MCF 10A (cell line): ENCODE data around the gene PUS1. TPM values are rescaled to one million over a fixed set of nuclear protein-coding genes. Genes with fewer than 3 reads are reported as not detected.

Source experiments
- BruUV-seq: library from RNA; stranded (reverse); fragments of 400-500 nt; replicated peaks from 2 replicates; lab custom pipeline; 2021; lab: Mats Ljungman, UMichigan
- CTCF ChIA-PET: fragments of 300-600 bp; sonication (Branson Sonifier 250); formaldehyde crosslinking; extraction: SDS; loops from one replicate; lab custom pipeline; 2021; ENCODE audit warnings: antibody characterized with exemption, inconsistent platforms; lab: Yijun Ruan, JAX
- POLR2A ChIA-PET: fragments of 300-600, 350-650 bp; sonication (Branson Sonifier 250); formaldehyde crosslinking; extraction: SDS; loops from one replicate; lab custom pipeline; 2020; ENCODE audit warnings: antibody characterized with exemption, inconsistent platforms; lab: Yijun Ruan, JAX
- DNase-seq: peaks from one replicate; pipeline ENCODE4 v3.0.0-alpha.2; 2018; ENCODE audit not compliant: unreplicated experiment
- H3K27ac Mint-ChIP-seq: one replicate; pipeline ENCODE4 v1.8.0; 2022; ENCODE audit warnings: mild to moderate bottlenecking, low read depth, mixed read lengths; ENCODE audit not compliant: unreplicated experiment
- H3K27me3 Mint-ChIP-seq: one replicate; pipeline ENCODE4 v1.8.0; 2022; ENCODE audit warnings: mixed read lengths; ENCODE audit not compliant: insufficient read depth, unreplicated experiment
- H3K36me3 Mint-ChIP-seq: one replicate; pipeline ENCODE4 v1.8.0; 2022; ENCODE audit warnings: mild to moderate bottlenecking, moderate library complexity, mixed read lengths; ENCODE audit not compliant: insufficient read depth, unreplicated experiment
- H3K4me1 Mint-ChIP-seq: one replicate; pipeline ENCODE4 v1.8.0; 2022; ENCODE audit warnings: mixed read lengths; ENCODE audit not compliant: insufficient read depth, unreplicated experiment
- H3K4me3 Mint-ChIP-seq: one replicate; pipeline ENCODE4 v1.8.0; 2022; ENCODE audit warnings: mild to moderate bottlenecking, moderate library complexity, mixed read lengths; ENCODE audit not compliant: unreplicated experiment
- H3K9me3 Mint-ChIP-seq: one replicate; pipeline ENCODE4 v1.8.0; 2022; ENCODE audit warnings: mixed read lengths; ENCODE audit not compliant: unreplicated experiment
- intact Hi-C: fragments of 100-400 bp; cut with micrococcal nuclease; formaldehyde crosslinking; loops from 2 replicates; pipeline ENCODE4 v1.14.1; 2022
- total RNA-seq: library from RNA; stranded (reverse); gene quantifications from 2 replicates; pipeline ENCODE4 v1.2.3, GENCODE V29; 2022
- TF ChIP-seq, protein P1 (sequence below): fragments of 200-600 bp; IDR thresholded peaks from one replicate; pipeline ENCODE4 v1.8.0; 2022; ENCODE audit warnings: antibody characterized with exemption, mild to moderate bottlenecking; ENCODE audit not compliant: unreplicated experiment

Gene PUS1
- total RNA-seq, 1 experiment from 2014 or later, result 72.3 TPM

- no TSS peak for BruUV-seq
- Mint-ChIP-seq H3K27ac (peak overlapping the region; percentile 88), H3K36me3 (peaks cover 79% of the 10 kb centered on the region), H3K4me1 (peaks cover 12% of the 10 kb centered on the region), H3K27me3 (no peaks in the 10 kb centered on the region), H3K4me3 (no peak overlapping the region), H3K9me3 (no peaks in the 10 kb centered on the region)
- TF ChIP-seq, protein P1, sequence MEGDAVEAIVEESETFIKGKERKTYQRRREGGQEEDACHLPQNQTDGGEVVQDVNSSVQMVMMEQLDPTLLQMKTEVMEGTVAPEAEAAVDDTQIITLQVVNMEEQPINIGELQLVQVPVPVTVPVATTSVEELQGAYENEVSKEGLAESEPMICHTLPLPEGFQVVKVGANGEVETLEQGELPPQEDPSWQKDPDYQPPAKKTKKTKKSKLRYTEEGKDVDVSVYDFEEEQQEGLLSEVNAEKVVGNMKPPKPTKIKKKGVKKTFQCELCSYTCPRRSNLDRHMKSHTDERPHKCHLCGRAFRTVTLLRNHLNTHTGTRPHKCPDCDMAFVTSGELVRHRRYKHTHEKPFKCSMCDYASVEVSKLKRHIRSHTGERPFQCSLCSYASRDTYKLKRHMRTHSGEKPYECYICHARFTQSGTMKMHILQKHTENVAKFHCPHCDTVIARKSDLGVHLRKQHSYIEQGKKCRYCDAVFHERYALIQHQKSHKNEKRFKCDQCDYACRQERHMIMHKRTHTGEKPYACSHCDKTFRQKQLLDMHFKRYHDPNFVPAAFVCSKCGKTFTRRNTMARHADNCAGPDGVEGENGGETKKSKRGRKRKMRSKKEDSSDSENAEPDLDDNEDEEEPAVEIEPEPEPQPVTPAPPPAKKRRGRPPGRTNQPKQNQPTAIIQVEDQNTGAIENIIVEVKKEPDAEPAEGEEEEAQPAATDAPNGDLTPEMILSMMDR, result no peak
- DNase-seq, result no peak
- intact Hi-C loops, result no loop called here
- POLR2A ChIA-PET, result interaction anchor here (0.7 to 1.2 kb wide), 2 partner anchors 8 to 42 kb away, joined by 3 to 4 read pairs; no protein-coding TSS in a partner anchor
- CTCF ChIA-PET, result interaction anchor here (0.7 to 1.0 kb wide), 2 partner anchors 107 to 574 kb away, joined by 3 read pairs; no protein-coding TSS in a partner anchor
These were observed 9.0 kb downstream of the PUS1 start for GRCh38 chr12:131938082-131938481.

- TF ChIP-seq, protein P1, result no peak
- ChIA-PET POLR2A (interaction anchor here (3.1 kb wide), 1 partner anchor 9 kb away, joined by 29 read pairs; the partner anchor contains the start of gene PUS1), CTCF (interaction anchor here (0.6 to 1.5 kb wide), 2 partner anchors 9 to 399 kb away, joined by 3 to 4 read pairs; no protein-coding TSS in a partner anchor)
- H3K27ac Mint-ChIP-seq, result no peak overlapping the region
- H3K36me3 Mint-ChIP-seq, result peaks cover 79% of the 10 kb centered on the region
- H3K4me3 Mint-ChIP-seq, result no peak overlapping the region
- no peak for DNase-seq
- no peaks in the 10 kb centered on the region for H3K27me3 Mint-ChIP-seq
- H3K4me1 Mint-ChIP-seq, result peaks cover 12% of the 10 kb centered on the region
- intact Hi-C loops, result no loop called here
- no TSS peak for BruUV-seq
- H3K9me3 Mint-ChIP-seq, result no peaks in the 10 kb centered on the region
These were observed 9.9 kb downstream of the PUS1 start for GRCh38 chr12:131939007-131939406.

DNA sequence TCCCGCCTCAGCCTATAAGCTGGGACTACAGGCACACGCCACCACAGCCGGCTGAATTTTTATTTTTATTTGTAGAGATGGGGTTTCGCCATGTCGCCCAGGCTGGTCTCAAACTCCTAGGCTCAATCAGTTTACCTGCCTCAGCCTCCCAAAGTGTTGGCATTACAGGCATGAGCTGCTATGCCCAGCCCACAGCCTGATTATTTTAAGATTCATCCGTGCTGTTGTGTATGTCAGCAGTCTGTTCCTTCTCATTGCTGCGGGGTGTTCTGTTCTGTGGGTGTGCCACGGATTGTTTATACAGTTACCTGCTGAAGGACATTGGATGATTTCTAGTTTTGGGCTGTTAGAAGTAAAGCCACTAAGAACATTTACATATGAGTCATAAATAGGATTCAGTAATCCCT, 11.1 kb downstream of the PUS1 start:
- no TSS peak for BruUV-seq
- Mint-ChIP-seq H3K27ac (peak overlapping the region; percentile 92), H3K36me3 (peaks cover 76% of the 10 kb centered on the region)

More for the DNA sequence above, 11.1 kb downstream of the PUS1 start:
- Mint-ChIP-seq H3K4me1 (peaks cover 12% of the 10 kb centered on the region), H3K9me3 (no peaks in the 10 kb centered on the region), H3K27me3 (no peaks in the 10 kb centered on the region), H3K4me3 (no peak overlapping the region)
- DNase-seq, result peak; percentile 87
- TF ChIP-seq, protein P1, result no peak
- intact Hi-C loops, result no loop called here
- ChIA-PET CTCF (interaction anchor here (1.3 to 1.5 kb wide), 2 partner anchors 10 to 104 kb away, joined by 4 to 5 read pairs; no protein-coding TSS in a partner anchor), POLR2A (interaction anchor here (0.6 to 3.1 kb wide), 7 partner anchors 10 to 174 kb away, joined by 3 to 29 read pairs (median 4); partner anchors contain the start of genes EP400 and PUS1)
